Embryonic facial prominence (tissue), 1 donor: Measurements from ENCODE around the gene RP2.

Experiments used
- DNase-seq: peaks from one replicate; pipeline ENCODE4 v3.0.0-alpha.2; 2016; ENCODE audit errors: extremely low spot score

The RP2 gene

GRCh38 chrX:46920235-46920634 lies 83.4 kb downstream of the RP2 start:
- no peak for DNase-seq

DNA sequence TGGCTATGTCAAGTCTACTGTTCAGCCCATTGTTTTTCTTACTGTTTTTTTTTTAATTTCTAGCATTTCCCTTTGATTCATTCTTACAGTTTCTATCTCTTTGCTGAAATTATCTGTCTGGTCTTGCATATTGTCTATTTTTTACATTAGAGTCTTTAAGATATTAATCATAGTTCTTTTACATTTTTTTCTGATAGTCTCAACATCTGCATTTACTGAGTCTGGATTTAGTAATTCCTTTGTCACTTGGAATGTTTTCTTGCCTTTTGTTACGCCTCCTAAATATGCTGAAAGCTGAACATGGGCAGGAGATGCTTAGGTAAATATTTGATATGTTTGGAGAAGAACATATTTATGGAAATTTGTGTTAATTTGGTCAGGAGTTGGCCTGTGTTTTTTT lies 85.8 kb downstream of the RP2 start:
- no peak for DNase-seq

- no peak for DNase-seq
These were observed 90.9 kb downstream of the RP2 start for GRCh38 chrX:46927718-46928117.

DNA sequence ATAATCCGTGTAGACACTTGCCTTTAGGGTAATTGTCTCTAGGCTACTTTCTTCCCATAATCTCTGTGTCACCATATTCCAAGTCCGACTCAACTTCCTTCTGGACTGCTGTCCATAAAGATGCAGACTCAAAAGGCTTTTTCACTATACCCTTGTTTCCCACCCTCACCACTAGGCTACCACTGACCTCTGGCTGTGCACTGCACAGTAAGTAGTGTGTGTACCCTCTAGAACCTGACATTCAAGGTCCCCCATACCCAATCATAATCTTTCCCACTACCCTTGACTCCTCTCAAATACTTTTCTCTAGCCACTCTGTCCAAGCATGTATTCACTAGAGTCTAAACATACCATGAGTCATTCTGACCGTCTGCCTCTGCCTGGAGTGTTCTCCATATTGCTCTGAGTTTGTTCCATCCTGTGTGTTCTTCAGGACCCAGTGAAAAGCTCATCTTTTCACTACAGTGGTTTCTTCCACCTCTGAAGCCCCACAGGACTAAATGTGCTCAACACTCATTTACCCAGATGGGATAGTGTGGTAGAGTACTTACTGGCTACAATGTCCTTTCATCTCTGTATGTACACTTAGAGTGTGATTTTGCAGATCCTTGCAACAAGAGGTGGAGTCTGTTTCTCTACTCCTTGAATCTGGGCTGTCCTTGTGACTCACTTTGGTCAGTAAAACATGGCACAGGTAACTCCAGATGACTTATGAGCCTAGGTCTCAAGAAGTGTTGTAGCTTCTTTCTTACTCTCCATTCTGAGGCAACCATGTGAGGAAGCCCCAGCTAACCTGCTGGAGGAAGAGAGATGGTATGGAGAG lies 92.8 kb downstream of the RP2 start:
- no peak for DNase-seq
